Globus pallidus (tissue), 1 donor: ENCODE measurements around the gene TMC5.
A peak's percentile ranks its signal among the peaks of the same experiment; 100 is the strongest.
"Not testable (repeated sequence)": the region's sequence is repeated elsewhere in the genome, so short reads cannot be mapped to it uniquely, and the experiment has no call there.

Source experiments
- DNase-seq: peaks from one replicate; pipeline ENCODE4 v3.0.0-alpha.2; 2015; ENCODE audit warnings: low spot score

TMC5 gene

GRCh38 chr16:19417640-19418039 lies at the start of gene TMC5:
Gene TMC5, plus strand, starts transcription at chr16:19417883. Its CDS starts 22,156 bp downstream, at chr16:19440039.
- no peak for DNase-seq

- DNase-seq, result not testable (repeated sequence)
Measured at GRCh38 chr16:19372541-19372940, 45.1 kb upstream of the TMC5 start.

GRCh38 chr16:19374402-19374801 lies 43.3 kb upstream of the TMC5 start:
- no peak for DNase-seq

- peak; percentile 33 for DNase-seq
Measured at GRCh38 chr16:19375561-19376158, 42.0 kb upstream of the TMC5 start.

- no peak for DNase-seq
Measured at GRCh38 chr16:19377864-19378263, 39.8 kb upstream of the TMC5 start.

GRCh38 chr16:19378511-19378910 lies 39.2 kb upstream of the TMC5 start:
- DNase-seq, result no peak

GRCh38 chr16:19379838-19380237 lies 37.8 kb upstream of the TMC5 start:
- no peak for DNase-seq

- no peak for DNase-seq
Measured at GRCh38 chr16:19380328-19380727, 37.4 kb upstream of the TMC5 start.

- no peak for DNase-seq
Measured at GRCh38 chr16:19382084-19382801, 35.4 kb upstream of the TMC5 start.

GRCh38 chr16:19382887-19383816 lies 34.5 kb upstream of the TMC5 start:
- peak; percentile 22 for DNase-seq

GRCh38 chr16:19384656-19385055 lies 33.0 kb upstream of the TMC5 start:
- no peak for DNase-seq

- DNase-seq, result no peak
Measured at GRCh38 chr16:19386525-19386924, 31.2 kb upstream of the TMC5 start.

- DNase-seq, result no peak
Measured at GRCh38 chr16:19389246-19389645, 28.4 kb upstream of the TMC5 start.

- DNase-seq, result not testable (repeated sequence)
Measured at GRCh38 chr16:19391185-19391776, 26.4 kb upstream of the TMC5 start.

- no peak for DNase-seq
Measured at GRCh38 chr16:19392352-19392751, 25.3 kb upstream of the TMC5 start.

GRCh38 chr16:19393226-19394111 lies 24.2 kb upstream of the TMC5 start:
- DNase-seq, result no peak

GRCh38 chr16:19395646-19396267 lies 21.9 kb upstream of the TMC5 start:
- DNase-seq, result not testable (repeated sequence)

GRCh38 chr16:19396555-19397011 lies 21.1 kb upstream of the TMC5 start:
- no peak for DNase-seq

GRCh38 chr16:19397373-19397772 lies 20.3 kb upstream of the TMC5 start:
- DNase-seq, result not testable (repeated sequence)

GRCh38 chr16:19400711-19401110 lies 17.0 kb upstream of the TMC5 start:
- no peak for DNase-seq
